Measurements from ENCODE around the gene SYNE4.

SYNE4 gene

GRCh38 chr19:35977446-35978222, 31.0 kb downstream of the SYNE4 start:
- TF ChIP-seq CTCF (IDR thresholded peaks at IDR 0.05; ENCODE audit: borderline replicate concordance, insufficient read depth, low read depth, low read length): peak; percentile 42; the same call in 1 of the 2 replicates
- H3K4me3 ChIP-seq (ENCODE audit: low read depth, low read length): no peak overlapping the region

GRCh38 chr19:35975608-35976214, 32.9 kb downstream of the SYNE4 start:
- TF ChIP-seq CTCF (IDR thresholded peaks at IDR 0.05; ENCODE audit: borderline replicate concordance, insufficient read depth, low read depth, low read length): no peak

GRCh38 chr19:35973487-35973886, 35.1 kb downstream of the SYNE4 start:
- TF ChIP-seq CTCF (IDR thresholded peaks at IDR 0.05; ENCODE audit: borderline replicate concordance, insufficient read depth, low read depth, low read length): no peak
- no peak overlapping the region for H3K4me3 ChIP-seq (ENCODE audit: low read depth, low read length)

More at GRCh38 chr19:35975608-35976214, 32.9 kb downstream of the SYNE4 start:
- no peak overlapping the region for H3K4me3 ChIP-seq (ENCODE audit: low read depth, low read length)

GRCh38 chr19:35966771-35967170, 41.8 kb downstream of the SYNE4 start:
- TF ChIP-seq CTCF (IDR thresholded peaks at IDR 0.05; ENCODE audit: borderline replicate concordance, insufficient read depth, low read depth, low read length): no peak
- no peak overlapping the region for H3K4me3 ChIP-seq (ENCODE audit: low read depth, low read length)

GRCh38 chr19:35963514-35963913, 45.1 kb downstream of the SYNE4 start:
- no peak overlapping the region for H3K4me3 ChIP-seq (ENCODE audit: low read depth, low read length)
- TF ChIP-seq CTCF (IDR thresholded peaks at IDR 0.05; ENCODE audit: borderline replicate concordance, insufficient read depth, low read depth, low read length): no peak

- H3K4me3 ChIP-seq (ENCODE audit: low read depth, low read length): no peak overlapping the region
Measured at GRCh38 chr19:35960432-35960972, 48.1 kb downstream of the SYNE4 start.

More at GRCh38 chr19:35960432-35960972, 48.1 kb downstream of the SYNE4 start:
- no peak for TF ChIP-seq CTCF (IDR thresholded peaks at IDR 0.05; ENCODE audit: borderline replicate concordance, insufficient read depth, low read depth, low read length)
